Transverse colon (tissue), 4 donors: ENCODE results near the gene HRAS. TPM values are rescaled to one million over a fixed set of nuclear protein-coding genes. Genes with fewer than 3 reads are reported as not detected.

ENCODE experiments used
- DNase-seq: peaks from one replicate; pipeline ENCODE4 v3.0.0-alpha.2; 2019
- H3K27ac ChIP-seq, 4 donors: fragments of 200-600 bp; sonication (generic); 2 replicates each; pipeline ENCODE4 v1.5.1; 2016 to 2018; ENCODE audit warnings: inconsistent platforms in 4 of 4
- H3K27me3 ChIP-seq: fragments of 200-600 bp; sonication (generic); 2 replicates; pipeline ENCODE4 v1.5.1; 2017; ENCODE audit warnings: inconsistent platforms
- H3K36me3 ChIP-seq, 4 donors: fragments of 200-600 bp; sonication (generic); 2 replicates each; pipeline ENCODE4 v1.5.1; 2017 to 2019; ENCODE audit warnings: inconsistent platforms in 4 of 4
- H3K4me1 ChIP-seq, 4 donors: fragments of 200-600 bp; sonication (generic); 2 replicates each; pipeline ENCODE4 v1.5.1; 2017 to 2020; ENCODE audit warnings: inconsistent platforms in 4 of 4
- H3K4me3 ChIP-seq, 4 donors: fragments of 200-600 bp; sonication (generic); 1 replicate in 1 of 4; 2 replicates in 3 of 4; pipeline versions ENCODE4 v1.5.1 to v1.6.1; 2017 to 2019; ENCODE audit warnings: inconsistent platforms in 4 of 4
- H3K9me3 ChIP-seq, 2 donors: fragments of 200-600 bp; sonication (generic); 2 replicates each; pipeline ENCODE4 v1.5.1; 2017 to 2019; ENCODE audit warnings: inconsistent platforms in 2 of 2
- EP300 ChIP-seq: sonication (generic); formaldehyde crosslinking; IDR thresholded peaks from one replicate; pipeline ENCODE4 v1.6.1; 2017; ENCODE audit warnings: antibody characterized with exemption, low read depth
- POLR2A ChIP-seq: fragments of 450-650 bp; IDR thresholded peaks from one replicate; pipeline ENCODE4 v1.6.1; 2016; ENCODE audit warnings: antibody characterized with exemption, mild to moderate bottlenecking, moderate library complexity
- POLR2AphosphoS5 ChIP-seq, 3 donors: sonication (generic); formaldehyde crosslinking; IDR thresholded peaks; one replicate each; pipeline ENCODE4 v1.6.1; 2016; ENCODE audit warnings: antibody characterized with exemption in 3 of 3
- WGBS, 2 donors: methylation state at CpG; one replicate each; pipeline ENCODE4 v1.1.5; 2018; ENCODE audit warnings: low coverage in 1 of 2; 5-methylcytosine and 5-hydroxymethylcytosine counted together
- in situ Hi-C, 4 donors: fragments of 200-750 bp; cut with MboI; loops; one replicate each; pipeline versions ENCODE4 v1.15.0 to v1.15.1; 2017; ENCODE audit warnings: low sequenced_read_pairs in 3 of 4, low pct_ligation_motif_present in 1 of 4, low pct_unique_long_range_greater_than_20kb in 1 of 4
- intact Hi-C: fragments of 100-400 bp; cut with DNase I; formaldehyde crosslinking; loops from one replicate; pipeline ENCODE4 v1.15.1; 2023; ENCODE audit warnings: low total_unique reads
- total RNA-seq, 4 donors: library from RNA; depleted of rRNA; stranded (reverse); fragments of >200 nt; gene quantifications; one replicate each; pipeline ENCODE4 v1.1.0, GENCODE V29; 2016
- TF ChIP-seq, protein P1 (sequence below), 5 experiments: fragments of 200-600 bp in 3 of 5; fragments of 450-650 bp in 2 of 5; sonication (generic) in 3 of 5; IDR thresholded peaks; 1 replicate in 2 of 5; 2 replicates in 3 of 5; pipeline ENCODE4 v1.5.1; 2016 to 2017; ENCODE audit warnings: antibody characterized with exemption in 5 of 5, inconsistent platforms in 3 of 5, mild to moderate bottlenecking in 2 of 5, moderate library complexity in 1 of 5

Gene HRAS
- total RNA-seq, 4 donors from 2014 or later: 31.0 to 57.1 (median 33.9) TPM

DNA sequence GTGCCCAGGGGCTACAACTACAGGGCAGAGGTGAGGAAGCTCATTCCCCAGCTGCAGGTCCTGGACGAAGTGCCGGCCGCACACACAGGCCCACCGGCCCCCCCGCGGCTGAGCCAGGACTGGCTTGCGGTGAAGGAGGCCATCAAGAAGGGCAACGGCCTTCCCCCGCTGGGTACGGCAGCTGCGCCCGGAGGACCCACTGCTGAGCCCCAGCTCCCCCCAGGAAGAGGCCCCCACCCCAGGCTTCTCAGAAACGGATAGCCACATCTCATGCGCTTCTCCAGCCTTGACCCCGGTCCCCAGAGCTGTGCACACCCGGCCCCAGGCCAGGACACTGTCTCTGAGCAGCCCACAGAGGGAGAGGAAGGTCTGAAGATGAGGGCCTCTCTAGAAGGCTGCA lies 15.8 kb upstream of the HRAS start:
- TF ChIP-seq, protein P1, sequence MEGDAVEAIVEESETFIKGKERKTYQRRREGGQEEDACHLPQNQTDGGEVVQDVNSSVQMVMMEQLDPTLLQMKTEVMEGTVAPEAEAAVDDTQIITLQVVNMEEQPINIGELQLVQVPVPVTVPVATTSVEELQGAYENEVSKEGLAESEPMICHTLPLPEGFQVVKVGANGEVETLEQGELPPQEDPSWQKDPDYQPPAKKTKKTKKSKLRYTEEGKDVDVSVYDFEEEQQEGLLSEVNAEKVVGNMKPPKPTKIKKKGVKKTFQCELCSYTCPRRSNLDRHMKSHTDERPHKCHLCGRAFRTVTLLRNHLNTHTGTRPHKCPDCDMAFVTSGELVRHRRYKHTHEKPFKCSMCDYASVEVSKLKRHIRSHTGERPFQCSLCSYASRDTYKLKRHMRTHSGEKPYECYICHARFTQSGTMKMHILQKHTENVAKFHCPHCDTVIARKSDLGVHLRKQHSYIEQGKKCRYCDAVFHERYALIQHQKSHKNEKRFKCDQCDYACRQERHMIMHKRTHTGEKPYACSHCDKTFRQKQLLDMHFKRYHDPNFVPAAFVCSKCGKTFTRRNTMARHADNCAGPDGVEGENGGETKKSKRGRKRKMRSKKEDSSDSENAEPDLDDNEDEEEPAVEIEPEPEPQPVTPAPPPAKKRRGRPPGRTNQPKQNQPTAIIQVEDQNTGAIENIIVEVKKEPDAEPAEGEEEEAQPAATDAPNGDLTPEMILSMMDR (IDR thresholded peaks at IDR 0.05): no peak
- TF ChIP-seq POLR2AphosphoS5 (IDR thresholded peaks at IDR 0.05) (no peak), EP300 (no peak), POLR2A (no peak)
- Histone ChIP-seq H3K27me3 (peaks cover 37% of the 10 kb centered on the region), H3K4me1 (peaks cover 14 to 21% (median 17%) of the 10 kb centered on the region in 4 donors), H3K36me3 (no peaks in the 10 kb centered on the region), H3K4me3 (no peak overlapping the region), H3K27ac (no peak overlapping the region), H3K9me3 (no peaks in the 10 kb centered on the region)
- 63% methylated on average over 6 of the region's 16 CpGs; no CpG with 5 or more reads in 1 of the 2 donors for WGBS, 2 donors
- intact Hi-C loops (no loop called here), in situ Hi-C loops (no loop called here)
- no peak for DNase-seq

GRCh38 chr11:550746-551085 lies 15.3 kb upstream of the HRAS start:
- in situ Hi-C loops: no loop called here

GRCh38 chr11:550021-550745 lies 14.8 kb upstream of the HRAS start:
- in situ Hi-C loops (no loop called here), intact Hi-C loops (no loop called here)
- Histone ChIP-seq H3K27ac (no peak overlapping the region), H3K4me1 (peaks cover 8 to 12% (median 10%) of the 10 kb centered on the region in 4 donors), H3K9me3 (no peaks in the 10 kb centered on the region), H3K4me3 (no peak overlapping the region), H3K36me3 (no peaks in the 10 kb centered on the region), H3K27me3 (peaks cover 27% of the 10 kb centered on the region)
- TF ChIP-seq EP300 (no peak), POLR2A (no peak), POLR2AphosphoS5 (IDR thresholded peaks at IDR 0.05) (no peak)
- TF ChIP-seq, protein P1 (IDR thresholded peaks at IDR 0.05): no peak
- 50 to 92% methylated on average over 2 to 23 of the region's 25 CpGs for WGBS, 2 donors
- no peak for DNase-seq

More at GRCh38 chr11:550746-551085, 15.3 kb upstream of the HRAS start:
- H3K27me3 ChIP-seq: peaks cover 32% of the 10 kb centered on the region
- H3K4me1 ChIP-seq: peaks cover 13 to 17% (median 16%) of the 10 kb centered on the region in 4 donors
- no peaks in the 10 kb centered on the region for H3K36me3 ChIP-seq
- H3K4me3 ChIP-seq: no peak overlapping the region
- 90% methylated on average over 4 of the region's 5 CpGs; no CpG with 5 or more reads in 1 of the 2 donors for WGBS, 2 donors
- no peak for DNase-seq
- intact Hi-C loops: no loop called here
- H3K27ac ChIP-seq: no peak overlapping the region
- TF ChIP-seq EP300 (no peak), POLR2A (no peak), POLR2AphosphoS5 (IDR thresholded peaks at IDR 0.05) (no peak)
- TF ChIP-seq, protein P1 (IDR thresholded peaks at IDR 0.05): no peak
- H3K9me3 ChIP-seq: no peaks in the 10 kb centered on the region

DNA sequence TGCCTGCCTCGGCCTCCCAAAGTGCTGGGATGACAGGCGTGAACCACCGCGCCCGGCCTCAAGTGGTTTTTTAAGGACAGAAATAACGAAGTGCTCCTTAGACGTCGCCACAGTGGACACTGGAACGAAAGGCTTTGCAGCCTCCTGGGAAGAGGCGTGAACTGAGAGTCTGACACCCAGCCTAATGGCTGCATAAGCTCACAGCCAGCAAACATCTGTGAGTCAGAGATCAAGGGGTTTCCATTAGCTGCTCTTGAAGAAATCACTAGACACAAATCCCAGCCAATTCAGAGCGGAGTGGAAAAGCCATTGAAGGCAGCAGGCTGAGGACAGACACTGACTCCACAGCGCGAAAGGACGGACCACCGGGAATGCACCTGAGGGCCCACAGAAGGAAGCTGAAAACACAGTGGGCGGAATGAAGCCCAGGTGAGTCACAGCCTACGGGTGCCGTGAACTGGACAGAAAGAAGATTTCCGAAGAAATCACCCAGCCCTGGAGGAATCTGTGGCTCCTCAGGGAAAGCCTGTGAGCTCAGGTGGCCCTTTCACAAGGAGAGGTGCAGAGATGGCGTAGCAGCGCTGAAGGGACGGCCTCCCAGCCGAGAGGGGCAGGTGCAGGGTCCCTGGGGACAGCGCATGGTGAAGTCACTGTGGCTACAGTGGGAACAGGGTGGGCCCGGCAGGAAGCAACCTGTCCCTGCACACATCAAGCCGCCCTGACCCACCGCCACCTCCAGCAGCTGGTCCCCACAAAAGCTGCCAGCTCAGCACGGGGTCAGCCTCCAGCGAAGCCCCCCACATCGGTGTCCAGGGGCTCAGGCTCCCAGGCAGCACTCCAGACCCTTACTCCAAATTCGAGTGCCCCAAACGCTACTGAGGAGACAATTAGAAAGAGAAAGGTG lies 13.6 kb upstream of the HRAS start:
- H3K36me3 ChIP-seq: no peaks in the 10 kb centered on the region
- in situ Hi-C loops: no loop called here
- intact Hi-C loops: no loop called here

More for the DNA sequence above, 13.6 kb upstream of the HRAS start:
- no peak for TF ChIP-seq POLR2AphosphoS5 (IDR thresholded peaks at IDR 0.05)
- no peak for TF ChIP-seq POLR2A
- TF ChIP-seq, protein P1 (IDR thresholded peaks at IDR 0.05): no peak
- TF ChIP-seq EP300: no peak
- Histone ChIP-seq H3K27ac (no peak overlapping the region), H3K4me3 (no peak overlapping the region), H3K27me3 (peaks cover 16% of the 10 kb centered on the region), H3K4me1 (peaks cover 0 to 5% (median 2%) of the 10 kb centered on the region in 4 donors), H3K9me3 (no peaks in the 10 kb centered on the region)
- DNase-seq: no peak
- 86% methylated on average over 32 of the region's 32 CpGs; no CpG with 5 or more reads in 1 of the 2 donors for WGBS, 2 donors
